Fibroblast of pulmonary artery (primary cell): ENCODE results near the gene GPX4.
A peak's percentile ranks its signal among the peaks of the same experiment; 100 is the strongest.
"Not testable (repeated sequence)": the region's sequence is repeated elsewhere in the genome, so short reads cannot be mapped to it uniquely, and the experiment has no call there.

ENCODE experiments used
- DNase-seq: peaks from one replicate; pipeline ENCODE4 v3.0.0-alpha.2; 2010; ENCODE audit warnings: low read depth
- H3K4me3 ChIP-seq: replicated peaks from 2 replicates; pipeline ENCODE4 v1.5.1; 2011; ENCODE audit warnings: low read depth, mild to moderate bottlenecking, control low read depth, low read length, moderate library complexity
- CTCF ChIP-seq: IDR thresholded peaks from 2 replicates; pipeline ENCODE4 v1.5.1; 2011; ENCODE audit warnings: mild to moderate bottlenecking, control low read depth, low read length, inconsistent platforms; ENCODE audit errors: missing control alignments

Gene GPX4

GRCh38 chr19:1110809-1111640 is 7.2 kb downstream of the GPX4 start:
- no peak for TF ChIP-seq CTCF
- DNase-seq, result no peak
- no peak overlapping the region for H3K4me3 ChIP-seq

GRCh38 chr19:1111641-1112267 is 8.0 kb downstream of the GPX4 start:
- no peak overlapping the region for H3K4me3 ChIP-seq
- DNase-seq, result no peak
- no peak for TF ChIP-seq CTCF

- DNase-seq, result no peak
- TF ChIP-seq CTCF, result no peak
- H3K4me3 ChIP-seq, result no peak overlapping the region
Measured at GRCh38 chr19:1112268-1113029, 8.7 kb downstream of the GPX4 start.

- H3K4me3 ChIP-seq, result no peak overlapping the region
- peak; percentile 95 for DNase-seq
- peak; percentile 69 for TF ChIP-seq CTCF
Measured at GRCh38 chr19:1113030-1113985, 9.5 kb downstream of the GPX4 start.

- no peak overlapping the region for H3K4me3 ChIP-seq
- DNase-seq, result no peak
- TF ChIP-seq CTCF, result no peak
Measured at GRCh38 chr19:1113986-1114483, 10.2 kb downstream of the GPX4 start.

GRCh38 chr19:1114728-1115127 is 10.9 kb downstream of the GPX4 start:
- H3K4me3 ChIP-seq, DNase-seq: not testable (repeated sequence)
